WTC11 (cell line): ENCODE results near the gene C11orf42. TPM values are rescaled to one million over a fixed set of nuclear protein-coding genes. Genes with fewer than 3 reads are reported as not detected.

Experiments
- ATAC-seq: fragments of 200-7000 bp; cut with Tn5 transposase; 2 replicates; pipeline ENCODE4 v1.10.0; 2021; ENCODE audit warnings: mild to moderate bottlenecking, moderate library complexity
- CTCF ChIA-PET: fragments of 300-600 bp; sonication (Branson Sonifier 250); formaldehyde crosslinking; loops from one replicate; lab custom pipeline; 2021; ENCODE audit warnings: antibody characterized with exemption; lab: Charles Lee
- POLR2A ChIA-PET: fragments of 350-600 bp; sonication (Branson Sonifier 250); formaldehyde crosslinking; loops from one replicate; lab custom pipeline; 2021; ENCODE audit warnings: antibody characterized with exemption; lab: Charles Lee
- DNase-seq: peaks from one replicate; pipeline ENCODE4 v3.0.0; 2021; ENCODE audit warnings: low spot score
- H3K27ac Mint-ChIP-seq: 2 replicates; pipeline ENCODE4 v1.8.0; 2021; ENCODE audit warnings: mixed read lengths
- H3K27me3 Mint-ChIP-seq: 2 replicates; pipeline ENCODE4 v1.8.0; 2021; ENCODE audit warnings: low read depth, mild to moderate bottlenecking, moderate library complexity, mixed read lengths
- H3K36me3 Mint-ChIP-seq: 2 replicates; pipeline ENCODE4 v1.8.0; 2021; ENCODE audit warnings: mixed read lengths
- H3K4me1 Mint-ChIP-seq: 2 replicates; pipeline ENCODE4 v1.8.0; 2022; ENCODE audit warnings: mixed read lengths
- H3K4me3 Mint-ChIP-seq: 2 replicates; pipeline ENCODE4 v1.8.0; 2021; ENCODE audit warnings: mild to moderate bottlenecking, moderate library complexity, mixed read lengths
- H3K9me3 Mint-ChIP-seq: 2 replicates; pipeline ENCODE4 v1.8.0; 2021; ENCODE audit warnings: mixed read lengths
- AFF4 ChIP-seq: sonication (generic); formaldehyde crosslinking; IDR thresholded peaks from 2 replicates; pipeline ENCODE4 v1.8.1; 2023; ENCODE audit warnings: mild to moderate bottlenecking, missing genetic modification reagents, borderline replicate concordance
- ATF2 ChIP-seq: sonication (generic); formaldehyde crosslinking; IDR thresholded peaks from 2 replicates; pipeline ENCODE4 v1.8.1; 2022; ENCODE audit warnings: low read depth, missing genetic modification reagents, borderline replicate concordance
- ATF6 ChIP-seq: sonication (generic); formaldehyde crosslinking; IDR thresholded peaks from 2 replicates; pipeline ENCODE4 v1.8.1; 2023; ENCODE audit warnings: mild to moderate bottlenecking, missing genetic modification reagents
- CDX4 ChIP-seq: fragments of 250-450 bp; sonication (Bioruptor Pico); IDR thresholded peaks from 2 replicates; pipeline ENCODE4 v1.9.0; 2021; ENCODE audit warnings: moderate library complexity, mild to moderate bottlenecking, inconsistent platforms, borderline replicate concordance
- CREB1 ChIP-seq: sonication (generic); formaldehyde crosslinking; IDR thresholded peaks from 2 replicates; pipeline ENCODE4 v1.8.0; 2023; ENCODE audit warnings: mild to moderate bottlenecking, missing genetic modification reagents
- E2F4 ChIP-seq: sonication (generic); formaldehyde crosslinking; IDR thresholded peaks from 2 replicates; pipeline ENCODE4 v1.8.1; 2022; ENCODE audit warnings: low read depth, mild to moderate bottlenecking, moderate library complexity, missing genetic modification reagents, borderline replicate concordance
- ESRRA ChIP-seq: sonication (generic); formaldehyde crosslinking; IDR thresholded peaks from 2 replicates; pipeline ENCODE4 v1.8.1; 2022; ENCODE audit warnings: mild to moderate bottlenecking, missing genetic modification reagents, borderline replicate concordance
- FOXJ3 ChIP-seq: sonication (generic); formaldehyde crosslinking; IDR thresholded peaks from 2 replicates; pipeline ENCODE4 v1.9.0; 2021; ENCODE audit warnings: missing genetic modification reagents, mild to moderate bottlenecking, borderline replicate concordance
- GABPB1 ChIP-seq: sonication (generic); formaldehyde crosslinking; IDR thresholded peaks from 2 replicates; pipeline ENCODE4 v1.8.1; 2023; ENCODE audit warnings: mild to moderate bottlenecking, missing genetic modification reagents
- HMGXB4 ChIP-seq: sonication (generic); formaldehyde crosslinking; IDR thresholded peaks from 2 replicates; pipeline ENCODE4 v1.8.1; 2023; ENCODE audit warnings: mild to moderate bottlenecking, moderate library complexity, missing genetic modification reagents
- JUN ChIP-seq: sonication (generic); formaldehyde crosslinking; IDR thresholded peaks from 2 replicates; pipeline ENCODE4 v1.8.0; 2023; ENCODE audit warnings: mild to moderate bottlenecking, missing genetic modification reagents
- MYBL2 ChIP-seq: sonication (generic); formaldehyde crosslinking; IDR thresholded peaks from 2 replicates; pipeline ENCODE4 v1.8.1; 2023; ENCODE audit warnings: mild to moderate bottlenecking, moderate library complexity, missing genetic modification reagents
- NFYB ChIP-seq: sonication (generic); formaldehyde crosslinking; conservative IDR thresholded peaks from 2 replicates; pipeline ENCODE4 v1.8.0; 2022; ENCODE audit warnings: low read depth, missing genetic modification reagents
- OVOL2 ChIP-seq: fragments of 250-450 bp; sonication (Bioruptor Pico); IDR thresholded peaks from 2 replicates; pipeline ENCODE4 v1.9.0; 2021; ENCODE audit warnings: mild to moderate bottlenecking, borderline replicate concordance
- PRRX2 ChIP-seq: fragments of 250-450 bp; sonication (Bioruptor Pico); IDR thresholded peaks from 2 replicates; pipeline ENCODE4 v1.8.0; 2021; ENCODE audit warnings: mild to moderate bottlenecking
- STAT6 ChIP-seq: sonication (generic); formaldehyde crosslinking; conservative IDR thresholded peaks from 2 replicates; pipeline ENCODE4 v1.8.1; 2023; ENCODE audit warnings: mild to moderate bottlenecking, low read depth, missing genetic modification reagents, moderate library complexity
- ZMAT4 ChIP-seq: fragments of 250-450 bp; sonication (Bioruptor Pico); IDR thresholded peaks from 2 replicates; pipeline ENCODE4 v1.9.0; 2021; ENCODE audit warnings: mild to moderate bottlenecking
- ZNF232 ChIP-seq: sonication (generic); formaldehyde crosslinking; IDR thresholded peaks from 2 replicates; pipeline ENCODE4 v1.8.0; 2022; ENCODE audit warnings: mild to moderate bottlenecking, missing genetic modification reagents
- ZNF425 ChIP-seq: fragments of 250-450 bp; sonication (Bioruptor Pico); conservative IDR thresholded peaks from 2 replicates; pipeline ENCODE4 v1.9.0; 2021; ENCODE audit warnings: mild to moderate bottlenecking
- total RNA-seq: library from RNA; stranded (reverse); gene quantifications from 3 replicates; pipeline ENCODE4 v1.2.3, GENCODE V29; 2021

Gene C11orf42
- total RNA-seq, 1 experiment from 2014 or later = not detected

GRCh38 chr11:6219359-6219758, 14.0 kb downstream of the C11orf42 start:
- POLR2A ChIA-PET = no interaction called here
- TF ChIP-seq CDX4 (no peak), GABPB1 (CRISPR knock-in tag) (no peak), AFF4 (CRISPR knock-in tag) (no peak), ZNF425 (CRISPR knock-in tag) (no peak), E2F4 (CRISPR knock-in tag) (no peak), FOXJ3 (CRISPR knock-in tag) (no peak), MYBL2 (CRISPR knock-in tag) (no peak), OVOL2 (CRISPR knock-in tag) (no peak), ESRRA (CRISPR knock-in tag) (no peak), ATF6 (CRISPR knock-in tag) (no peak), JUN (CRISPR knock-in tag) (no peak), HMGXB4 (CRISPR knock-in tag) (no peak), STAT6 (CRISPR knock-in tag) (no peak), CREB1 (CRISPR knock-in tag) (no peak), ATF2 (CRISPR knock-in tag) (no peak), ZMAT4 (no peak), NFYB (CRISPR knock-in tag) (no peak), ZNF232 (CRISPR knock-in tag) (no peak), PRRX2 (CRISPR knock-in tag) (no peak)
- TF ChIP-seq, all 79 proteins: peak for 0
- CTCF ChIA-PET = no interaction called here
- no peak overlapping the region for H3K4me3 Mint-ChIP-seq
- ATAC-seq (no peak), DNase-seq (no peak)
- peaks cover 25% of the 10 kb centered on the region for H3K36me3 Mint-ChIP-seq
- H3K9me3 Mint-ChIP-seq = no peaks in the 10 kb centered on the region
- no peaks in the 10 kb centered on the region for H3K27me3 Mint-ChIP-seq
- no peaks in the 10 kb centered on the region for H3K4me1 Mint-ChIP-seq
- no peak overlapping the region for H3K27ac Mint-ChIP-seq
